ENCODE measurements around the gene IER5.

IER5 gene

DNA sequence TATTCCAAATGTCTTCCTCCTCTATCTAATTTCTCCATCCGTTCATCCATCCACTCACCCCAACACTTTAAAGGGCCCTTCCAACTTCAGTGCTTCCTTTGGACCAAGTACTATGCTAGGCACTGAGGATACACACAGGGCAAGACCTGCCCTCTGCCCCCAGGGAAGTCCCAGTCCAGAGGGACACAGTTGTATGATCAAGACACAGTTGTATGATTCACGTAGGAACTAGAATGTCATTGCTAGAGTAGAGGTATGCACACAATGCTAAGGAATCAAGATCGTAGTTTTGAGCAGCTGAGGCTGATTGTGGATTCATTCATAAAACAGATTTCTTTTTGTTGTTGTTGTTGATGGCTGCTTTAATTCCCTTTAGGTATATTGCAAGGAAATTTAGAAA is 11.6 kb upstream of the IER5 start:
- DNase-seq (ENCODE audit: low read depth in 2 of 2): no peak

DNA sequence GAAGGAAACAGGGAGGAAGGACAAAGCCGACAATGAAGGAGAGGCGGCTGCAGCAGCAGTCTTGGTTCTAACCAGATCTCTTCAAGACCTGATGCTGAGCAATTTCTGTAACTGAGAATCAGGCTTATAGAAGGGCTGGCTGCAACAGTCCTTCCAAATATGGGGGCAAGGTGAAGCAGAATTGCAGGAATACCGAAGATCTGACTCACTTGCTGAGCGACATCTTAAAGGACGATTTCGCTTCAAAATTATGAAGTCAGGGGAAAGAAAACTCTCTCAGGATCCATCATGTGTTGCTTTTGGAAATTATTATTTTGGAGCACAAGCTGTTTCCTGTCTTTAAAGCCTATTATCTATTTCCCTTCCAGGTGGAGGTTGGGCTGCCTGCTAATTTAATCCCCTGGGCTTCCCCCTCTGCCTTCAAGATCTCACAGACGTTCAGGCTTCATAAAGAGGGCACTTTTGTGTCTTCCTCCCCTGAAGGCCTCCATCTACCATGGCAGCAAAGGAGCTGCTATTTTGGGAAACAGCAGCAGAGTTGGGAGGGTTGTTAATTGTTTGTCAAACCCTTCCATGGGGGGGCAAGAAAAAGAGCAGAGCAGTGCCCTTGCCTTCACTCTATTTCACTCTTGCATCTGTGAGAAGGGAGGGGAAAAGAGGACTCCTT is 10.8 kb upstream of the IER5 start:
- DNase-seq (ENCODE audit: low read depth in 2 of 2): no peak

DNA sequence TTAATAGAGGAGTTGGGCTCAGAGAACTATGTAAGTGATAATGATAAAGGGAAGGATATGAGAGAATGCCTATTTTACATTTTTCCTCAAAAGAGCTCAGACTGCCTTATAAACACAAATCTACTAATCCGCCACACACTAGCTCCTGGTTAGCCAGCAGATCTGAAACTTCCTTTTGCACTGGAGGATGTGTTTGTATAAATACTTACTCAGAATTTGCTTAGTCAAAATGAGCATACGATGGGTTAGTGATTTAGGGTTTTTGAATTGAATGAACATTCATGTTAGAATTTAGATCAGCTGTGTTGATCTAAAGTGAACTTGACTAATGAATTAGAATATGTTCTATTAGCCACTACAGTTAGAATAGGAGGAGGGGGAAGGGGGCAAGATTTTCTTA is 9.1 kb upstream of the IER5 start:
- DNase-seq (ENCODE audit: low read depth in 2 of 2): no peak

DNA sequence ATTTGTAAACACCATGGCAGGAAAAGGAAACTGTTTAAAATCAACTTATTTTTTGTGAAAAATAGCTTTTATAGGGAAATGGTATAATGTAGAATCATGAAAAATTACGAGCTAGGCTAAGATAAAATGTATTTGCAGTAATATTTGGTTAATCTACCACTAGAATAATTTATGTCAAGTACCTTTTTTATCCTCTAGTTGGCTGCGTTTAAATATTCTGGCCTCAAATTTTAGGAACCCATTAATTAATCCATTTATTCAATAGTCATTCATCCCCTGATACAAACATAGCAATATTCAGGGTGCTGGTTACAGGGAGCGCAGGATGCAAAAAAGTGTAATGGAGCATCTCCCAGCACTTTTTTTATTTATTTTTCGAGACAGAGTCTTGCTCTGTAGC is 8.6 kb upstream of the IER5 start:
- no peak for DNase-seq (ENCODE audit: low read depth in 2 of 2)

DNA sequence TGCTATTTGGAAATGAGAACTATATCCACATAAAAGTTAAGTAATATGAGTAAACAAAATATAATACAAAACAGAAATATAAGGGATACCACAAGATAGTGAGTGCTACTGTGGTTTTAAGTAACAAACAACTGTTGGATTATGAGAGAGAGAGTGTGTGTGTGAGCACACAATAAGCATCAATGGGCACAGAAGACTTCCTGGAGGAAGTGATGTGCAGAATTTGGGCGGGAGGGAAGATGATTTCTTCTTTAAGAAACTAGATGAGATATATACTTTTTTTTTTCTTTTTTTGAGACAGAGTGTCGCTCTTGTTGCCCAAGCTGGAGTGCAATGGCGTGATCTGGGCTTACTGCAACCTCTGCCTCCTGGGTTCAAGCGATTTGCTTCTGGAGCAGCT is 7.9 kb upstream of the IER5 start:
- no peak for DNase-seq (ENCODE audit: low read depth in 2 of 2)

DNA sequence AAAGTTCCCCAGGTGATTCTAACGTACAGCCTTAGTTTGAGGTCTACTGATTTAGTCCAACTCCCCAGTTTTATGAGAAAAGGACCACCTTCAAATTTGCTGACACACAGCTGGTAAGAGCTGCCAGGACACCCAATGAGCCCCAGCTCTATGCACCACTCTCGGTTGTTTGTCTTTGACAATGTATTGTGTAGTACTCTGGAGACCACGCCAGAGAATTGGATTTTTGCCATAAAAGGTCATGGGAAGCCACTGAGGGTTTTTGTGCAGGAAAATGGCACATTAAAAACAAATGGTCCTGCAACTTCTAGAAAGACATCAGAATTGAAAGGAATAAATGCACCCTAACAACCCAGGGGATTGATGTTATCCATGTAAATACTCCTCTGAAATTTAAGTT is 7.1 kb upstream of the IER5 start:
- DNase-seq (ENCODE audit: low read depth in 2 of 2): no peak

DNA sequence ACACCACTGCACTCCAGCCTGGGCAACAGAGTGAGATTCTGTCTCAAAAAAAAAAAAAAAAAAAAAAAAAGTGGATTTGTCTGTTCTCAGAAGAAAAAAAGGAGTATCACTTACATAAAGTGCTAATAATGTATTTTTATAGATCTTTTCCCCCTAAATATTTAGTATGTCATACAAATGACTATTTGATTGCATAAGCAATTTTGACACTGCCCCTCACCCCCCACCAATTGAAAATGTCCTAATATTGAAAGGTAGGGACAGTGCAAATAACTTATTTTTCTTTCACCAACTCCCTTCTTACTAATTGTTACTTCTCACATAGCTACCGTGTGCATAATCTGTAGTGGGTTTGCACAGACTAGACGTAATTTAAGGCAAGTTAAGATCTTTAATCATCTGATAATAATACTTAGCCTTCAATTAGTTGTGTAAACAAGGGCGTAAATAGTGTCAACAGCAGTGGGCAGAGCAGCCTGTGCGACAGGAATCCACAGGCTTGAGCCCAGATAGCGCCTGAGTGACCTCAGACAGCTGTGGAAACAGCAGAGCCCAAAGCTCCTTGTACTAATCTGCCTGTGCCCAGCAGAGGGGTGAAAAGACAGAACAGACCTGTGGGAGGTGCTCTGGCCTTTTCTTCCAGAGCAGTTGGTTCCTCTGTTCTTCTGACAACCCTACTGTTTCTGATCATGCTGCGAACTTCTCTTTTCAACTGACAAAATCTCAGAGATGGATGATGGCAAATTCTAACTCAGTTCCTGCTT is 4.5 kb upstream of the IER5 start:
- peak in 1 of 2 donors; percentile 36 for DNase-seq (ENCODE audit: low read depth in 2 of 2)

DNA sequence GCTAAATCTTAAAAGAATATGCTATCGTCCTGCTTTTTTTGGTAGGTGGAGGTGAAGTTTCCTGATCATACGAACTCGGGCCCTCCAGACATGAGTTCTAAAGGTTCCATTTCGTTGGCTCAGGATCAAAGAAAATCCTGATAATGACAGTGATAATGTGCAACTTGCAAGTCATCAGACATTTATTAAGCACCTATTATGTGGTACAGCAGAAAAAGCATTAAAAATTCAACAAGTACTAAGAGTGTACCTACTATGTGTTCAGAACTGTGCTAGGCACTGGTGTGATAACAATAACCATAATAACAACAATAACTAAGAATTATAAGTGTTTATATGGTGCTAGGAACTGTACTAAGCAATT is 3.9 kb upstream of the IER5 start:
- no peak for DNase-seq (ENCODE audit: low read depth in 2 of 2)

DNA sequence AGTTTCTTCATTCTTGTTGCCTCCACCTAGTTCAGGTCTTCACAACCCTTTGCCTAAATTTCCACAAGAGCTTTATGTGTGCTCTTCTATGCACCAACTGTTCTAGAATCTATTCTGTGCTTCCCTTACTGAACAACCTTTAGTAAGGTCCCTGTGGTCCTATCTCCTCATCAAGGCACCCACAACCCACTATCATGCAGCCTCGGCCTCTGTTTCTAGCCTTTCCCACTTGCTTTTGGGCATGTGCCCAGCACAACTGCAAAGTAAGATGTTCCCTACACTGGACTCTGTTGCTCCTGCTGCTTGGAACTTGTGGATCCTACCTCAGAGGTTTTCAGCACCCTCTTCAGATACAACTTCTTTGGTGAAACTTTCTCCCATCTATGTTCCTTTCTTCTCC is 2.4 kb upstream of the IER5 start:
- no peak for DNase-seq (ENCODE audit: low read depth in 2 of 2)

DNA sequence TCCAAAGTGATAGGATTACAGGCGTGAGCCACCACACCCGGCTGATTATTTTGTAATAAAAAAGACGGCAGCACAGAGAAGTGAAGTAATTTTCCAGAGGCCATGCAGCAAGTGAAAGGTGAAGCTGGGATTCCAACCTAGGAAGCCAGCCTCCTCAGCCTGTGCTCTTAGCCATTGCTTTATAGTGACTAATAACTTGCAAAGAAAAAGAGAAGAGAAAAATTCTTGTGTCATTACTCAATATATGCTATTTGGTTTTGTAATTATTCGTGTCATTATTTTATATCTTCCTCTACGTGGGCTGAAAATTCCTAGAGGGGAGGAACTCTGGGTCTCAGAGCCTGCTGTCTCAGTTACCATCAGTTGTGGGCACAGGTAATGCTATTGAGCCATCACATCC is 1.6 kb upstream of the IER5 start:
- DNase-seq (ENCODE audit: low read depth in 2 of 2): no peak

DNA sequence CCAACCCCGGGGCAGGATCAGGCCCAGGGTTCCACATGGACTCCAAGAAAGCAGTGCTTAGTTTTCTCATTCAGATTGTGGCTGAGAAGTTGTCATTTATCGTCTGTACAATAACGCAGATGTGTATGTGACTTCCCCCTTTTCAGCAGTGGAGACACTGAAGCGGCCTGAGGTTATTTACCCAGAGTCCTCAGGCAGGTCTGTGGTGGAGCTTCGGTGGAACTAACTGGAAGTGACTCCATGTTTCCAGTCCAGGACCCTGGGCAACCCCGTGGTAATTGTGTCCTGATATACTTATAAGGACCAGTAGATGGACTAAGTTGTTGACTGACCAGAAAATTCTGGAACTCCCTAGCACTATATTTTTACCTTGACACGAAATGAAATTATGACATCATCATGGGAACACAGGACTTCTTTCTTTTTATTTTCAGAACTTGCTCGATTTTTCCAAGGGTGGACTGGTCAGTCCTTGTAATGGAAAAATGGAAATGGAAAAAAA is 1.0 kb upstream of the IER5 start:
- no peak for DNase-seq (ENCODE audit: low read depth in 2 of 2)

DNA sequence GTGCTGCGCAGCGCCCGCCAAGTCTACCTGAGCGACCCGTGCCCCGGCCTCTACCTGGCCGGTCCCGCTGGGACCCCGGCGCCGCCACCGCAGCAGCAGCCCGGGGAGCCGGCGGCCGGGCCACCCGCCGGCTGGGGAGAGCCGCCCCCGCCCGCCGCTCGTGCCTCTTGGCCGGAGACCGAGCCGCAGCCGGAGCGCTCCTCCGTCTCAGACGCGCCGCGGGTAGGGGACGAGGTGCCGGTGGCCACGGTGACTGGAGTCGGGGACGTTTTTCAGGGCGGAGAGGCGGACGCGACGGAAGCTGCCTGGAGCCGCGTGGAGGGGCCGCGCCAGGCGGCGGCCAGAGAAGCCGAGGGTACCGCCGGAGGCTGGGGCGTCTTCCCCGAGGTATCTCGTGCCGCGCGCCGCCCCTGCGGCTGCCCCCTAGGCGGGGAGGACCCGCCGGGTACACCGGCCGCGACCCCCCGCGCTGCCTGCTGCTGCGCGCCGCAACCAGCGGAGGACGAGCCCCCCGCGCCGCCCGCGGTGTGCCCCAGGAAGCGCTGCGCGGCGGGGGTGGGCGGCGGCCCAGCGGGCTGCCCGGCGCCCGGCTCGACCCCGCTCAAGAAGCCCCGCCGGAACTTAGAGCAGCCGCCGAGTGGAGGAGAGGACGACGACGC is 646 bp downstream of the IER5 start:
- peak in 1 of 2 donors; percentile 33 for DNase-seq (ENCODE audit: low read depth in 2 of 2)

DNA sequence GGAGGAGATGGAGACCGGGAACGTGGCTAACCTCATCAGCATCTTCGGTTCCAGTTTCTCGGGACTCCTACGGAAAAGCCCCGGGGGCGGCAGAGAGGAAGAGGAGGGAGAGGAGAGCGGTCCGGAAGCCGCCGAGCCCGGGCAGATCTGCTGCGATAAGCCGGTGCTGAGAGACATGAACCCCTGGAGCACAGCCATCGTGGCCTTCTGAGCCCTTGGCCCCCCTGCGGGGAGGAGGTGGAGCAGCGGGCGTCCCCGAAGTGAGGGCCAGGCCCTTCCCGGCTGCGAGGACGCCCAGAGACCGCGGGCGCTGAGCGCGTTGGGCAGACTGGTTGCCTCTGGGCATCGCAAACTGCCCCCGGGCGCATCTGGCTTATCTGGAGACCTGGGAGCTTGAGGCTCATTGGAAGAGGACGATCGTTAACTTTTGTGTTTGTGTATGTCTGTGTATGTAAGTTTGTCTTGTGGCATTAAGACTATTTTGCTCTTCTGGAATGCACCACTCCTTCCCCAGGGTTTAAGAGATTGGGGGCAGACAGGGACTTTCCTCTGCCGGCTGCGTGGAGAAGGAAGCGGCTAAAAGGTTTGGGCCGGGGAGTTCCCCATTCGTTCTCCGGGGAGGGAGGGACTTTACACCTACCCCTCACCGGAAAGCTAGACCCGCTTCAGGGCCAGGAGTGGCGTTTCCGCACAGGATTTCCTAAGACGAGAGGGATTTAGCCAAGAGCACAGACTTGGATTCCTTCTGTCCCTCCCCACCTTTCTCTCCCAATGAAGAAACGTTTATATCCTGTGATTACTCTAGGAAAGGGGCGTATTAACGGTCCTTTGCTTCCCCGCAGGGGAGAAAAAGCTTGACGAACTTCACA is 1.4 kb downstream of the IER5 start:
- peak; percentile 71 to 74 for DNase-seq (ENCODE audit: low read depth in 2 of 2)

DNA sequence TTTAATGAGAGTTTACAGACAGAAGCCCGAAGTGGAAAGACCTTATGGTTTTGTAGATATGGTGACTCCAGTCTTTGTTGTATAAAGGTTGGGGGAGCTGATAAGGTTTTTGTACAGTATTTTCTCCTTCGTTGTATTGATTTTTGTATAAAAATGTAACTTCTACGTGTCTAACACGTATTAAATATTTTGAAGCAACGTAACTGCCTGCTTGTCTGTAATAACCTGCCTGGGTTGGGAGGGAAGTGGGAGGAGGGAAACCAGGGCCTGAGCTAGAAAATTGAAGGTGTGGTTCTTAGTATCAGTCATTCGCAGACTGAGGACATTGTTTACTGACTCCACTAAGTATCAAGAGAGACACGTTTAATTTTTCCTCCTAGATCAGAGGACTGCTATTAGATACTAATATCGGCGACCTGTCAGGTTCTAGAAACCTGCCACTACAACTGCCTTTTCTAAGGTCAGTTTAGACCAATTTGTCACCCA is 2.2 kb downstream of the IER5 start:
- no peak for DNase-seq (ENCODE audit: low read depth in 2 of 2)

DNA sequence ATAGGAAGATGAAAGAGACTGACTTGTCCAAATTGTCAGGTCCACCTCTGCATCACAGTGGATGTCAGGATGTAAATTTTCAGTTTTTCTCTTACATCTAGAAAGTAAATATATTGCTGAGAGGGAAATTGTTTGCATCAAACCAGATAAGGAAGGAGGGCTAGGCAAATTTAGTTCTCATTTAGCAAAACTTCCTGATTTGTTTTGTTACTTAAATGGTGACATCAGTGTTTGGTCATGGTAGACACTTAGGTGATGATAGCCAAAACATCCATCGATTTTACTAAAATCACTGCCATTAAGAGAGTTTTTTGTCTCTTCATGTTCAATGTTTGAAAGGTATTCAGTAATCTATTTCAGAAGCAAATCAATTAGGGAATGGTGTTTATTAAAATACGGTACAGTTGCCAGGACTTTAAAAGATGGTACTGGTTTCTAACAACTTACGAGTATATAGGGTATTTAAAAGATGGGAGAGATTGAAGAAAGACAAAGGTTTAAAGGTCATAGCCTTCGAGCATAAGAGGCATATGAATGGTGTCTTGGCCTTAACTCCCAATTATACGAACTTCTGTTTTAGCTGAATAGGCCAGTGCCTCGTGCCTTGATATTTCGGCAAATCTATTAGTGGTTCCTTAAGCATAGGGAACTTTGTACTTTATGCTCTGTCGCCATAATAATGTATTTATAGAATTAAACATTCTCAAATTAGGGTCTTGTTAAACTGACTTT is 3.0 kb downstream of the IER5 start:
- no peak for DNase-seq (ENCODE audit: low read depth in 2 of 2)

DNA sequence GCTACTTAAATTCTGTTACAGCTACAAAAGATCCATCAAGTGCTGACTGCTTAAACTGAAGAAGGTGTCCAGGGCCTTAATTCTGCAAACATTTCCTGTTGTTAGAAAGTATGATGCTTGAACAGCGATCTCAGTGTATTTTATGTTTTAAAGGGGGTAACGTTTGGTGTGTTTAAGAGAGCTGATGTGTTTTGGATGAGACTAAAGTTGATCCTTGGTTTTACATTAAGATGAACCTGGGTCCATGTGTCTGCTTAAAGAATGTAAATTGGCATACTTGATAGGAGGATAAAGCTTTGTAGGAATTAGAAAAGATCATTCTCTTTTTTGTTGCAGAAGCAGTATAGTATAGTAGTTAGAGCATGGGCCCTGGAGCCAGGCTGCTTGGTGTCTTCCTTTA is 3.6 kb downstream of the IER5 start:
- no peak for DNase-seq (ENCODE audit: low read depth in 2 of 2)

DNA sequence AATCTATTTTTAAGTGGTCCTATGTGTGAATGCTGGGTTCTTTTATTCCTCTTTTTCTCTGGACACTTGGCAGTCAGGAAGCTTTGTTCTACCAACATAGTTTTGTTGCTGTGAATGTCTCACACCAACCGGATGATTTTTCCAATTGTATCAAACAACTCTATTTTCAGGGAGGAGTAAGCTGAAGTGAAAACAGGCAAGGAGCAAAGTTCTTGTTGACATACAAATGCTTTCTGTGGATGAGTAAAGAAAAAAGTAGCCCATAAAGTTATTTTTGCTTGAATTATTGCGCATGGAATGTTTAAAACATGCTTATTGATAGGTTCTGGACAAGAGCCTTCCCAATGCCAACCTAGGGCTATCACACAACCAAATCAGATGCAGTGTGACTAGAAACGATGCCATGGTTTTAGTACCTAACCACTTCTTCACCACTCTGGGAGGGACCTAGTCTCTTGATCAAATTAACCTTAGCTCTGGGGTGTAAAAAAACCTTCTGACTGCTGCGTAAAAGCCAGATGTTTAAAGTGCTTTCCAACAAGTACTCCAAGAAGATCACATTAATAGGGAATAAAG is 4.5 kb downstream of the IER5 start:
- no peak for DNase-seq (ENCODE audit: low read depth in 2 of 2)

DNA sequence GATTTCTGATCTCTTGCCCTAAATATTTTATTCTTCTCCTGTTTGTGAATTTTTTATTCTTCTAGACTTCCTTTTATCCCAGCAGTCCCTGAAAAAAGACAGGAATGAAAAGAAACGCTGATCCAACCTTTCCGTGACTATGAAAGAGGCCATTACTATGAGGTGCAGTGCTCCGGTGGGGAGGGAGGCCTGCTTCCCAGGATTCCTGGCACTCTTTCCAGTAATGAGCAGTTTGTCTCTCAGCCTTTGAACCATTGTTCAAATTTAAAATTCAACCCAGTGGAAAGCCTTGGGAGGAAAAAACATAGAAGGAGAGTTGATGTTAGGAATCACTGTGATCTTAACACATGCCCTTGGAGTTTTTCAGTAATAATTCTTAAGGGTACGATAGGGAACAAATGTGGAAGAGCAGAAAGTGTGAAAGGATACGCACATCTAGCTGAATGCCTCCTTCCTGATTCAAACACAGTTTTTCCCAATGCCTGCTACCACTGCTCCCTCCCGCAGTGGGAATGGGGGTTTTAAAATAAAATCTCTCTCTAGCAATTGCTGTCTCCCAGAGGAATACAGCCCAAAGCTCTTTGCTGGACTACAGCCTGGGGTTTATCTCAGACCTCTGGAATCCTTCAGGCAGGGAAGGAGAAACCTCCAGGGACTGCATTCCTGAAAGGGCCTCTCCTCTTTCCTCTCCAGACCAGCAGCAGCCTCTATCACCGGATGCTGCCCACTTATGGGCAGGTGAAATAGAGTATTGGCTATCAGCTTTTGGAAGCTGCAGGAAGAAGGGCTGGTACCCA is 6.1 kb downstream of the IER5 start:
- no peak for DNase-seq (ENCODE audit: low read depth in 2 of 2)

DNA sequence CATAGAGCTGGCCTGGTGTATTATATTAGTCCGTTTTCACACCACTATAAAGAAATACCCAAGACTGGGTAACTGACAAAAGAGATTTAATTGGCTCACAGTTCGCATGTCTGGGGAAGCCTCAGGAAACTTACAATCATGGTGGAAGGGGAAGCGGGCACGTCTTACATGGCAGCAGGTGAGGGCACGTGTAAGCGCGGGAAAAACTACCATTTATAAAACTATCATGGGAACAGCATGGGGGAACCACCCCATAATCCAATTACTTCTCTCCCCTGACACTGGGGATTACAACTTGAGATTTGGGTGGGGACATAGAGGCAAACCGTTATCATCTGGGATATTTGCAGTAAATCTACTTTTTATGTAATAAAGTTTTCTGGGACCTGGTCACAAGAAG is 6.8 kb downstream of the IER5 start:
- no peak for DNase-seq (ENCODE audit: low read depth in 2 of 2)

DNA sequence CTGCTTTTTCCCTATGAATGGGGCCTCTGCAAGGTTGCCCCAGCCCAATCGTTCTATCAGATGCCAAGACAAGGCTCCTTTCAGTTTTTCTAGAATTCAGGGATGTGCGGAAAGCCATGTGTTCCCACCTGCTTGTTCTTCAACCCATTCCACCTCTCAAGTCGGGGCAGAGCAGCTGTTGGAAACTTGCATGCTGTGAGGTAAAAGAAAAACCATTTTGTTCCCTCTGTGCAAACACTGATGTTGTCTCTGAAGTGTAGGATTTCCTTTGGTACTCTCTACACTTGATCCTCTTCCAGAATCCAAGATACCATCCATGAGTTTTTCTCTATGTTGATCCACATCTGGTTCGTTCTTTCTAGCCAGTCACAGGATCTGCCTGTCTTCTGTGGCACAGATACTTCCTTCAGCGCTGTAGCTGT is 7.3 kb downstream of the IER5 start:
- no peak for DNase-seq (ENCODE audit: low read depth in 2 of 2)
